HG02678 (cell line): ENCODE data around the gene KLF6.
A peak's percentile ranks its signal among the peaks of the same experiment; 100 is the strongest.

Experiments
- ATAC-seq: cut with Tn5 transposase; IDR thresholded peaks from one replicate; pipeline ENCODE4 v1.9.1; 2021; ENCODE audit warnings: mild to moderate bottlenecking, moderate library complexity; ENCODE audit not compliant: unreplicated experiment

KLF6 gene

DNA sequence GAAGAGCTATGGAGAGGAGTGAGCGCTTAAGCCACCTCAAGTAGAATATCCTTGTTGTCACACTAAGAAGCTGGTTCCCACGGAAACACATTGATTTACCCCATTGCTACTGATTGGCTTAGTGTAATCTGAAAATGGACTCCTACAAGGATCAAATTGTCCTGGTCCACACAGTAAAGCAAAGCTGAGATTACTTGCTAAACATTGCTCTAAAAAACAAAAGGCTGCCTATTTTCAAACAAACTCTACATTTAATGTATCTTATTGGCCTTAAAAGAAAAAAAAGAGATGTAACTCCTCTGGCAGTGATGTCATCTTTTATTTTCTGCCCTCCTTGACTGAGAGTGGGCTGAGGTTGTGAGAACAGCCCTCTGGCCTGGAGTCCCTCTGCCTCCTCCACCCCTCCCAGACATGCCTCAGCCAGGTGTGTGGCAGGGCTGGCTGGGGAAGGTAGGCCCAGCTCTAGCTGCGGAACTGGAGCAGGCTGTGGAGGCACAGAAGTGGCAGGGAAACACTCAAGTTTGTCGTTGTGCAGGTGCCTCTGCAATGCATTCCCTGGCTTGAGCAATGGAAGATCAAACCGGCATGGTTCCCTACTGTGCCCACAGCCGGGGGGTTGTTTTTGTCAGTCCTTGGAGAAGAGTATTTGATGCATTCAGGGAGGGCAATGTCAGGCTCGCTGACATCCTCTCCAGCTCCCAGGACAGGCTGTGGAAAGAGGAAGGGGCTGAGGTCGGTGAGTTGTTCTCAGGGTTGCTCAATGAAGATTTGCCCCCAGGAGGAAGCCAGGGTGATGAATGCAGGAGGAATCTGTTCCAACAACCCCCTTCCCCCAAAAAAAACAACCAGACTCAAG, 9.1 kb downstream of the KLF6 start:
- ATAC-seq, result no peak

DNA sequence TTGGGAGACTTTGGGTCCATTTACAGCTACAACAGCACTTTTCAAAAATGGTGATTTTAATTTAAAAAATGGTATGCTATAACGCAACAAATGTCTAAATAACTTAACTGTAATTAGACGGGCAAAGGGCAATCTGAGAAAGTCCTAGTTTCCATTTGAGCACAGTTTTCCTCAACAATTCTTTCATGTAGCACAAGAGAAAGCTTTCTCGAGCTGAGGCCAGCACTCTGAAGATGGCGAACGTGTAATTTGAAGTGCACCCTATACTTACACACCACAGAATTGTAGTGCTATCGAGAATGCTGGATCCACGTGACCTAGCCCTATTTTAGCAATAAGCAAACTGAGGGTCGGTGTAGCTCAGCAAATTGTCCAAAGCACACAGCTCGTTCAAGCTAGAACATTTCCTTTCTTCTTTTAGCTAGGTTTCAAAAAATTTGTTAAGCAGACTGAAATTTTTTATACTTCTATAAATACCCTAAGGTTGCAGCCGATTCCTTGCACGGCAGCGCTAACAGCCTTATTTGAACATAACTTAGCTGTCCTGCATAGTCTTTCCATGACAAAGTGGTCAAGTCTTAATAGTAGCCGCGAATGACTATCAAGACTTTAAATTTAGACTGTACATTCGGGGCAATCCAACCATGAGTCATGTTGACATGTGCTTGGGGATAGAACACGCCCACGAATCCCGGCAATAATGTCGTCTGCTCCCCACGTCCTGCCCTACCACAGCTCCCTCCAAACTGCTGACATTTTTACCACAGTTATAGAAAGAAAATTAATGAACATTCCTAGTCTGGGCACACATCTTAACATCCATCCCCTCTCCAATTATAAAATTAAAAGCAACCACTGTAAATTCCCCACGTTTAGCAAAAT, 10.0 kb downstream of the KLF6 start:
- no peak for ATAC-seq

DNA sequence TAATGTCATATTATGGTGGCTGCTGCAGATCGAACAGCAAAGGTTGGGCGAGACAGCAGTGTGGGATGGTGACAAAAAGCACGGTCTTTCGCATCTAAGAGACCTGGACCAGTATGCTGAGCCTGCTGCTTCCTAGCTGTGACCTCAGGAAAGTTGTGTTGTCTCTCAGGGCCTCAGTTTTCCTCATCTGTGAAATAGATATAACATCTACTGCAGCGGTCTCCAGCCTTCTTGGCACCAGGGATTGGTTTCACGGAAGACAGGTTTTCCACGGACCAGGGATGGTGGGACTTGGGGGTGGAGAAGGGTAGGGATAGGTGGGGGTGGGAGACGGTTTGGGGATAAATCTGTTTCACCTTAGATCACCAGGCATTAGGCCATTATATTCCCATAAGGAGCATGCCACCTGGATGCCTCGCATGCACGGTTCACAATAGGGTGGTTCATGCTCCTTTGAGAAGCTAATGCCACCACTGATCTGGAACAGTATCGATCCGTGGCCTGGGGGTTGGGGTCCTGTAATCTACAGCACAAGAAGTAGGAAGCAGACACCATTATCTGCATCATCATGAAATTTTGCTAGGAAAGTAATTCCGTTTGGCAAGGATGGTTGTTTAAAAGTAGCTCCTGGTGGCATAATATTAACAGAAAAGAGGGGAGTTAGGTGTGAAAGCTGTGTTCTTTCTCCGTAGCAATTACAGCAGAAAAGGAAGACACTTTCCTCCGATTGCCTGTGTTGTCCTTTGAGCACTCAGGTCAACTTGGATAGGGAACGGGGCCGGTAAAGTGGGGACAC, 10.8 kb downstream of the KLF6 start:
- ATAC-seq, result no peak

DNA sequence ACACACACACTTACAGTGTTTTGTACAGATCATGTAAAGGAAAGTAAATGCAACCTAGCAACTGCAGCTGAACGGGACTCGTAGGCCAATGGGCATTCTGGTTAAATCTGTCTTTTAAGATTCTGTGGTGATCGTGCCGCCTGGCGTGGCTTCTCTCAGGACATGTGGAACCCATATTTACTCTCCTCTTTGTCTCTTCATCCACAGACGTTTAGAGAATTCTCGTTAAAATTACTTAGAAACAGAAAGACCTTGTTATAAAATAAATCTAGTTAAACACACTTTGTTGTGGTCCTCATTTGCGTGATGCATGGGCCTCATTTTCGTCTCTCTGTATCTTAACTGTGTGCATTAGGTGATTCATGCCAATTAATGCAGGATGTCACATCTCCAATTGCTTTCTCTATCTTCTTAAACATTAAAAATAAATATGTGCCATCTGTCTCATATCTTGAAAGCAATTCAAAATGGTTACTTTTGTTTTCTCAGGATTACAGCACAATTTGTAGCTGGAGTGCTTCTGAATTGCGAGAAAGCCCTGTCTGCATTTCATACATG, 11.5 kb downstream of the KLF6 start:
- no peak for ATAC-seq

DNA sequence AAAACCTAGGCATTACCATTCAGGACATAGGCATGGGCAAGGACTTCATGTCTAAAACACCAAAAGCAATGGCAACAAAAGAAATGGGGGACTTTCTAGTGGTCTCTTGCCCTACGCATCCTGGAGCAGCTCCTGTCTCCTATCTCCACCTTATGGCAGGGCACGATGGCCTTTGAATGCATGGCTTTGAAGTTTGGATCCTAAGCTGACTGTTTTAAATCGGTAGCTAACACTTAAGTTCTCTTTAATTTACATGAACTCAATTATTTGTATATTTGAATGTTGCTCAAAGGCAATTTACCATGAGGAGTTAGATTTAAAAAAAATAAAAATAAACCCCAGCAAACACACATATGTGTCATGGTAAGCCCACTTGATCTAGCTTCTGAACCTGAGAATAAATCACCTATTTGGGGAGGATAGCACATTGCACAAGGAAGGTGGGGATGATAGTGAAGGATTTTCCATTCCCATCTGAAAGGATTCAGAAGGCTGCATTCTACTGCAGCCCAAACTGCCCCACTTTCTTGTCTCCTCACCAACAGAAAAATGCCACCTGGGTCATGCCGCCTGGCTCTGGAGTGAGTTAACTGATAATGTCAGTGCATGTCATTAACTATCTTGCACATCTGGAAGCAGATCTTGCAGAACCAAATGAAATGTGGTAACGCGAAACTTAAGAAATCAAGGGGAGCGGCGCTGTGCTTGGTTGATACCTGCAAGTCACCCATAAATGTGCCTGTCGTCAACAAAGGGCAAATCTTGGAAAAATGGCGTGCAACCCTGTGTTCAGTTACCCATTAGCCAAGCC, 12.4 kb downstream of the KLF6 start:
- ATAC-seq, result no peak

DNA sequence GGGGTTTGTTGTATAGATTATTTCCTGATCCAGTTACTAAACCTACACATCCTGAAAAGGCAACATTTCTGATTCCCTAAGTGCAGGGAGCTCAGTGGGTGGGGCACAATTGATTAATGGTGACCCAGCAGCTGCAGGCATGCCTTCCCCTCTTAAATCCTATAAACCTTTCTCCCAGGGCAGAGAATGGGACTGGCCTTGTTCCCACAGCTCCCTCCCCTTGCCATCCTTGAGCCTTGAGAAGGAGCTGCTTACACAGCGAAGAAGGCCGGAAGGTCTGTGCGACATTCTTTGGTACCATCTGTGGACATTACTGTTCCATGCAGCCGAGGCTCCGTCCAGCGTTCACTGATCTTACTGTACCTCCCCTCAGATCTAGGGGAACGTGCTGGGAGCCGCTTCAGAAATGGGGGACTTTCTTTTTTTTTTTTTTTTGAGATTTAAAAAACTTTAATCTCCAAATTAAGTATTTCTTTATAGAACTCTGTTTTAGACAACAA, 14.3 kb downstream of the KLF6 start:
- no peak for ATAC-seq

DNA sequence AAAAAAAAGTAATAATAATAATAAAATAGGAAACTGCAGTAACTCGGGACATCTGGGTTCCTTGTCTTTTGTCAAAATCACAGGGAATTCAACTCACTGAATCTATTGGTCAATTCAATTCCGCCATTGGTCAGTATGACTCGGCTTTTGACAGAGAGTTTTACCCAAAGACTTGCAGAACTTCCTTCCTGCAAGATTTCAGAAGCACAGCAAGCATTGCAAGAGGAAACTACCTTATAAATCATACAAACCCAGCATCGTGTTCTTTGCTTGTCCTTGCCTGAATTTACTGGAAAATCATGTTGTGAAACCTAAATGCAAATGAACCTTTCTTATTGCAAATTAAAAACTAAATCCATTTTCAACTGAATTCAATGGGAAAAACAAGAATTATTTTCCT, 15.5 kb downstream of the KLF6 start:
- no peak for ATAC-seq

DNA sequence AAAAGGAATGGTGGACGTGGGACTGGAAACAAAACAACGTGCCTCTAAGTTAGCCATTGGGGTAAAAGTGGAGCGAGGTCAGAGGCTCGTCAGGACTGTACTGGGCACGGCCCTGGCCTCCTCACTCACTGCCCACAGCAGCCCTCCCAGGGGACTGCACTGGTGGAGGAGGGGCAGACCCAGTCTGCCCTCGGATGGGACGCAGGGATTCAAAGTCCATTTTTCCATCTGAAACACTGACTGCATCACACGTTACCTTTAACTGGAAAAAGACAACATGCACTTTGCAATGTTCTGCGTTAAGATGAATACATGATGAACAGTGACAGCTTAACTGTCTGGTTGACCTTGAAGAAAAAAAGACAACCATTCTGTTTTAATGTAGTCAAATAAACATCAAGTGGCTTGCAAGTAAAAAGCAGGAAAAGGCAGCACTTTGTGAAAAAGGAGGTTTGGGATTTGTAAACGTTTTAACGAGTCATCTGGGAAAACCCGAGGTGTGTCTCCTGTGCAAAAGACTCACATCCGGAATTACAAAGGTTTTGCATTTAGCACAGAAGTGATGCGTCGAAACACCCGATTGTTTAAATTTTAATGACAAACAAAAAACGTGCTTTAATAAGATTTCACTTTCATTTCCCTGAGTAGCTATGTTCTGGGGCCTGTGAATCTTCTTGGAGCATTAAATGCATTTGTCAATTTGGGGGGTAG, 18.8 kb downstream of the KLF6 start:
- no peak for ATAC-seq

DNA sequence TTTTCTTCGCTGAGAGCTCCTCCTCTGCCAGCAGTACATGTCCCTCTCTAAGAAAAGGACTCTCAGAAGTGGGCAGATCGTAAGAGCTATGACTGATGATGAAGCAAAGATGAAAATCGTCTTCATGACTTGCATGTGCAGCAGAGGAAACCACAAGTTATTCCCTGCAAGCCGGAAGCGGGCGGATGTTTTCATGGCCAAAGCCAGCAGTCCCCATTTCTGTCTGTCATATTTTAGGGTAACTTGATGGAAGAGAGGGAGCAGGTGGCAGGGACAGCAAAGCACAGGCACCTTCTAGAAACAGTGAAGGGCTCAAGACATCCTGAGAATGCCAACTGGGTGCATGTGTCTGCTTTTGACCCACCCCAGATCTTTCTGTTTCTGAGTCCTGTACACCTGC, 19.9 kb downstream of the KLF6 start:
- ATAC-seq, result no peak

DNA sequence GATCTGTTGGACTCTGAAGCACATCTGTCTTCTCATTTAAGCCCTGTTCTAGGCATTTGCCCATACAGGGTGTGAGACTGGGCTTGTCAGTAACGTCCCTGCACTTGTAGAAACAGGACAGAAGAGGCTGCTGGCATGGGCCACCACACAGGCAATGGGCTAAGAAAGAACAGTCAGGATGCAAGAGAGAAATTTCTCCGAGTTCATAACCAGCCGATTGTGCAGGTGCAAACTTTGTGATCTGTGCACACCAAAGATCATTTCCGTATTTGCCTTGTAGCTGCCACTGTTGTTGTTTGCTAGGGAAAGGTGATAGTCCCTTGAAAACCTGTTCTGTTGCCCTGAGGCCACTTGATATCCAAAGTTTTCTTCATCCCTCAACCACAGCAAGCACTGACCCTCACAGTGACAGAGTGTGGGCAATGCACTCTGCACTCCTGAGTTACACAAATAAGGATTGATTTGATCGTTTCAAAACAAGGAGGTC, 20.3 kb downstream of the KLF6 start:
- ATAC-seq, result no peak

DNA sequence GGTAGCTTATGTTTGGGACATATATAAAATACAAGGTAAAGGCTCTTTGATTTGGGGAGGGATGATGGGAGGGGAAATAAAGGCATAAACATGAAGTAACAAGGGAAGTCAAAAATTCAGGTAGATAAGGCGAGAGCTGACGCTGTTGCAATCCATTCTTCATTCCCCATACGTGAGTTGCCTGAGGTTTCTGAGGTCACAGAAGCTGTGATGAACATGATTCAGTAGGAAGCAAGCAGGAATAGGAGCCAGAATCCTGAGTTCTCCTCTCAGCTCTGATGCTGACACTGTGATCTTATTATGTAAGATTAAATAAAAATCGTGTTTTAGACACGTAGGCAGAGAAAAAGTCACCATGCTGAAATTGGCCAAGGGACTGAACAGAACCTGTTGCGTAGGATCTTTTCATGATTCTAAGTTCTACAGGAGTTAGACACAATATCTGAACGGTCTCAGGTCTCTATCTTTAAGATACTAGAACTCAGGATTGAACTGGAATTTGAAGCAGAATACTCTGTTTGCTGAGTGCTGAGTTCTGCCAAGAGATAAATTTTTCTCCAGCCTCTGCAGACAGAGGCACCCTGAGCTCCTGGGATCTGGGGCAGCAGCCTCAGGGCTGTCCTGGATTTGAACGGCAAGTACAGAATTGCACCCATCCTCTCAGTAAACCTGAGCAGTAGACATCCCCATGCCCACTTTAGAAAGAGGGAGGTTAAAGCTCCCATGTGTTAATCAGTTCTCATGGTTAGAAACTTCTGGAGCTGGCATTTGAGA, 21.0 kb downstream of the KLF6 start:
- no peak for ATAC-seq

DNA sequence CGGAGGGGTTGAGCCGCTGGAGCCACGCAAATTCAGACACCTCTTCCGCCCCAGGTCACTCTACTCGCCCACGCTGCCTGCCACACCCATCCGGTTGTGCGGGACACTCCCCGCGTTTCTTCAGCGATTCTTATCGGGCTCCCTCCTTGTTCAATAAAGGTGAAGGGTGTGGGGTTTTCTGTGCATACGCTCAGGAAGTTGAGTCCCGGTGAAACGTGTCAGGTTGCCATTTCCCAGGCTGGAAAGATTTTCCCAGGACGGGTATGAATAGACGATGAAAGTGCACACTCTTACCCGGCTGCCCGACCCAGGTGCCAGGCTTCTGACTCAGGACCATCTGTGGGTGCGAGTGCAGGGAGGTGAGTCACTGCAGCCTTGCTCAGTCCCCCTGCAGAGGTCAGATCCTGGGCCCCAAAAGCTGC, 22.0 kb downstream of the KLF6 start:
- no peak for ATAC-seq

DNA sequence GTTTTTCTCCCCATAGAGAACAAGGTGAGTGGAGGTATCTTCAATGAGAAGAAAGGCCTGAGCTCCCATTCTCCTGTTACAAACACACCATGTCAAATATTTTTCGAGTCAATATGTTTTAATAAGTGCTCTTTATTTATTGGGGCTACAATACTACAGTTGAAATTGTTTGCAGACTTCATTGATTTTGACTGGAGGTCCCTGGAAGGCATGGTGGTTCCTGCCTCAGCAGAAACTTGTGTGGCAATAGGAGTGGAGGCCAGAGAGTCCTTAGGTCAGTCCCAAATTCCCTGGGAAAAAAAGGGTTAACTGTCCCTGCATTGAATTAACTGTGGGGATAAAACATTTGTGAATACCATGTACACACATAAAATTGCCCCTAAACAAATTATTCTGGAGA, 22.7 kb downstream of the KLF6 start:
- no peak for ATAC-seq

DNA sequence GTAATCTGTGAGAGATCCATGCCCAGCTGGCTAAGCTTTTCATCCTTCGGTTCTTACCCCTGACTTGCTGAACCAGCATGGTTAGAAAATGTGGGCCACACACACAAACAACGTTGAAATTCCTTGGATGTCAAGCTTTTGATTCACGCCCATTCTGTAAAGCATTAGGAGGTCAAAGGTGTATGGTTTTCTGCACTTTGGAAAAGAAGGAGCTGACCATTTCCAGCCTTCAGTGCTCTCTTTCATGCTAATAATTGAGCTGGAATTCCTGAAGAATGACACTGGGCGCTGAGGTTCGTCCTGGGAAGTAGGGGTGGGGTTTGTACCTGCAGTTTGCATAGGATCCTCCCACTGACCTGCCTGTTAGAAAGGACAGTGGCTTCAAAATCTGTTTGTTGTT, 23.1 kb downstream of the KLF6 start:
- no peak for ATAC-seq

DNA sequence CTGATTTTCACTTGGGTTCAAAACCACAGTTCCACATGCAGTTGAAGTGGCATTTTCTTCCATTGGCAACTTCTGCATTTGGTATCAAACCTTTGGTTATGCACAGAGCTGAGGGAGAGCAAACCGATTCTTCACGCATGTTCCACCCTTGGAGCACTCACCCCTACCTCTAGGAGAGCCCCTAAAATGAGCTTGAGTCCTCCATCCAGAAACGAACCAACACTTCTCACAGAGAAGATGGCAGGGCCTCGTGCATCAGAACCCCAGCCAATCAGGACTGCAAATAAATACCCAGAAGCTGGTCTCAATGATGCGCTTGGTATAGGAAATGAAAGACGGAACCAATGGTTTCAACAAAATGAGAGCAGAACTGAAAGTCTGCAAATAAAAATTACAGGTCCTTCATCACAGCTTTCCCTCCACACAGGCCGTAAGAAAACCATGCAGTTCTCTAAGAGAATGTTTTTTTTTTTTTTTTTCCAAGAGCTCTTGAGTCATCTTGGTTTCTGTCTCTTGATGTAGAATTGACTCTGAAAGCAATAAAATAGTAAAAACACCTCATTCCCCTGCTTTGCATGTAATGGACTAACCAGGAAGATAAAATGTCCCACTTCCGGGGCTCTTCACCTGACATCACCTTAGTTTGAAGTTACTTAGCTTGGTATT, 23.9 kb downstream of the KLF6 start:
- peak; percentile 51 for ATAC-seq

DNA sequence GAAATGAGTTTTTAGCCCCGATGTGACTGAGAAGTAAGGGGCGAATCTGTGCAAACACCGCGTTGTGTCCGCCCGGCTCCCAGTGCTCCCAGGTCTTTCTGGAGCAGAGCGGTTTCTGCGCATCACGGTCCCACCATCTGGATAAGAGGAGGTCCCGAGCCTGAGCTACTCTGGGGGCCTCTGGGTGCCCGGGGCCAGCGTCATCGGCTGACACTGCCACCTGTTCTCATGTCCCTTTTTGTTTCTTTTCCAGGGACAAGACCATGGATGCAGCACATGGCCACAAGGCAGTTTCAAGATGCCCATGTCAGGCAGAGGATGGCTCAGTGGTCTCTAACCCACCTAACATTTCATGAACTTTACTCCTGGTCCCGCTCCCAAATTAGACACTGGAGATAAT, 24.9 kb downstream of the KLF6 start:
- no peak for ATAC-seq

DNA sequence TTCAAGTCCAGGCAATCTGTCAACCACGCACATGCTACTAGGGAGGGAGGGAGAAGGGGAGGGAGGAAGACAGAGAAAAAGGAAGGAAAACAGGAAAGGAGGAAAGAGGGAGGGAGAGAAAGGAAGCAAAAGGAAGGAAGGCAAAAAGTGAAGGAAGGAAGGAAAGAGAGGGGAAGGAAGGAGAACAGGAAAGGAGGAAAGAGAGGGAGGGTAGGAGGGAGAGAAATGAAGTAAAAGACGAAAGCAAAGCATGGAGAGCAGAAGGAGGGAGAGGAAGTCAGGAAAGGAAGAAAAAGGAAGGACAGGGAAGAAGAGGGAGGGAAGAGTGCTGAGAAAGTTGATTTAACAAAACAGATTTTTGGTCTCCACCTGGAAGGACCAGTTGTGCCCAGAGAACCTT, 25.6 kb downstream of the KLF6 start:
- ATAC-seq, result no peak

DNA sequence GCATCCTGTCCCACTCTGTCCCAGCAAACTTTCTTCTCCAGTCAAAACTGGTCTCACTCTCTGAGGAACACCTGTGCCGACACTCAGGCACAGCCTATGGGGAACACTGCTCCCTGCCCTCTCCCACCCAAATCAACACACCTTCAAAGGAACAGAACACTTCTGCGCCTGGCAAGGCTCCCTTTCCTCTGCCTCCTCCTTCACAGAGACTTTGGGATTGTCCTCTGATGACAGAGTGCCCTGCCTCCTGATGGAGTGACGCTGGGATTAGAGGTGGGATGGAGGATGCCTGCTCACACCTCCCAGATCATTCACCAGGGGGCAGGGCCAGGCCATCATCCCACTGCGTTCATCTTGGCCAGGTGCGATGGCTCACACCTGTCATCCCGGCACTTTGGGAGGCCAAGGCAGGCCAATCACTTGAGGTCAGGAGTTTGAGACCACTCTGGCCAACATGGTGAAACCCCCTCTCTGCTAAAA, 26.5 kb downstream of the KLF6 start:
- ATAC-seq, result no peak
